Fibroblast of skin of back (primary cell): ENCODE results near the gene ZNF500.

Experiments
- DNase-seq: peaks from one replicate; pipeline ENCODE4 v3.0.0-alpha.2; 2013

The ZNF500 gene

DNA sequence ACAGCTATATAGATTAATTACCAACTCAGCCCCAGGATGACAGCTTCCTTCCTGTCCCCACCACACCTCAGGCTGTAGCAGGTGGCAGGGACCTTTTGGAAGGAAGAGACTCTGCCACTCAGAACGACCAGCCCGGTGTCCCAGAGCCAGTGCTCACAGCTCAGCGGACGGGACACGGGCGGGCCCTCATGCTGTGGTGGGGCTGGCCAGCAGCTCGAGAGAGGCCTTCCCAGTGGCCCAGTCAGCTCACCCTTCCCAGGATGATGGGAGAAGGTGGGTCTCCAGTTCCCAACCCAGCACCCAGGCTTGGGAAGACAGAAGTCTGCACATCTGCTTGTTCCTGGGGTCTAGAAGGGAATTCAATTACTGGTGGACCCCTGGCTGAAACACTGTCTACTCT, 63.1 kb downstream of the ZNF500 start:
- DNase-seq, result no peak

DNA sequence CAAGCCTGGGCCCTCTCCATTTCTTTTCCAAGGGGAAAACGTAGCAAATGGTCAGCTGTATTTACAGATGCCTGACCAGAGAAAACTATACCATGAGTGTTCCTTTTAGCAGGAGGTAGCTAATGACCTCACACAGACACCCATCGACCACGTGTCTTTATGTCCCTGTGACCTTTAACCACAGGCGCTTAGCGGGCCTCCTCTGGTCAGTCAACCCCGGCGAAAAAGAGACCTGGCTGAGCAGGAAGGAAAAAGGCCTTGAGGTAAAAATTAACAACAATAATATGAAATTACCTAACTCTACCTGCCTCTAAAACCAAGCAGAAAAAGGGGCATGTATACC, 64.5 kb downstream of the ZNF500 start:
- DNase-seq, result no peak

DNA sequence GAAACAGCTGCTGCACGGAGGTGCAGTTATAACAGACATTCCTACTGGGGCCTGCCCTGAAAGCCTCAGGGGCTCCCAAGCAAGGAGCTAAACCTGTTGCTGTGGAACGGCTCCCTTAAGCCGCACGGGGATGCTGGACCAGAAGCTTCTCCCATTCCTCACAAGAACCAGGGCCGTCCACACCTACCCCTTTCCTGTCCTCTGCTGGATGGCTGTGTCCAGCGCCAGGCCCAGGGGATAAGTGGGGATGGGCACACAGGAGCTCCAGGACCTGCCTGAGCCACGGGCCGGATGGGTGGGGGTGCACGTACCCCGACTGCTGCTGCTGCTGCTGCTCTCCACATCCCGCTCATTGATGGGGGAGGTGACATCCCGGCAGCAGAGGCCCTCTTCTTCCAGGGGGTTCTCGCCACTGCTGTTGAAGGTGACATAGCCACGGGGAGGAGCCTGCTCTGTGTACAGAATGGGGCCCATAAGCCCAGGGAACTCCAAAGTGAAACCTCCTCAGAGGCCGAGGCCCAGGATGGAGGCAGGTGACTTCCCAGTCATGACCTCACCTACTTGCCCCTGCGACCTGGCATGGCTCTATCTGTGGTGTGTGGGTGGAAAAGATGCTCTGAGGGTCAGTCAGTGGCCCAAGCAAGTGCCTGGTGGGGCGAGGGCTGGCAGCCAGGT, 65.0 kb downstream of the ZNF500 start:
- no peak for DNase-seq

DNA sequence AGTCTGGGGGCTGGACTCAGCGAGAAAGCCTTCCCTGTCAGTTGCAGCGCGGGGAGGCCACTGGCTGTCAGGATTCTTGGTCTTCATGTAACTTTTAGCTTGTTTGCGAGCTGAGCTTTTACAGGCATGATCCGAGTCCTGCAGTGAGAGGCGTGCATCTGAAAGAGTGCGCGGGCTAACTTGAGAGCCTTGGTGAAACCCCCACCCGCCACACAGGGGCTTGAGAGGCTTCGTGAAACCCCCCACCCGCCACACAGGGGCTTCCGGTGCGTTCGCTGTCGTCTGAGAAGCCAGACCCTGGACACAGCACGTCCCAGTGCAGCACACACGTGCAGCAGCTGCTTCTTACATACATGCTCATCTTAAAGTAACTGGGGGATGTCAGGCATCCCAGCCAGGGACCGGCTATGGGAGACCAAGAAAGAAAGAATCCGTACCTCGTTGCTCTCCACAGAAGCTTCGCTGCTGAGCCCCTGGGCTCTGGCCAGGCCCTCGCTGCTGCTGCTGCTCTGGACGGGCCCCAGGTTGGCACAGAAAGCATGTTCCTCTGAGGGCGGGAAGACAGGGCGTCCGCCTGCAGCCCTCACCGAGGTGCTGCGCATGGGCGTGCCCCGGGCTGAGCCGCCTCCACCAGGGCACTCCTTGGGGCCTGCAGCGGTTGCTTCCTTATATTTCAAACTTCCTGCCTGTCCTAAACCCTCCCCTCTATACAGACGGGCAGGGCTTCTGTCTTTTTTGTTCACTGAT, 65.8 kb downstream of the ZNF500 start:
- no peak for DNase-seq

DNA sequence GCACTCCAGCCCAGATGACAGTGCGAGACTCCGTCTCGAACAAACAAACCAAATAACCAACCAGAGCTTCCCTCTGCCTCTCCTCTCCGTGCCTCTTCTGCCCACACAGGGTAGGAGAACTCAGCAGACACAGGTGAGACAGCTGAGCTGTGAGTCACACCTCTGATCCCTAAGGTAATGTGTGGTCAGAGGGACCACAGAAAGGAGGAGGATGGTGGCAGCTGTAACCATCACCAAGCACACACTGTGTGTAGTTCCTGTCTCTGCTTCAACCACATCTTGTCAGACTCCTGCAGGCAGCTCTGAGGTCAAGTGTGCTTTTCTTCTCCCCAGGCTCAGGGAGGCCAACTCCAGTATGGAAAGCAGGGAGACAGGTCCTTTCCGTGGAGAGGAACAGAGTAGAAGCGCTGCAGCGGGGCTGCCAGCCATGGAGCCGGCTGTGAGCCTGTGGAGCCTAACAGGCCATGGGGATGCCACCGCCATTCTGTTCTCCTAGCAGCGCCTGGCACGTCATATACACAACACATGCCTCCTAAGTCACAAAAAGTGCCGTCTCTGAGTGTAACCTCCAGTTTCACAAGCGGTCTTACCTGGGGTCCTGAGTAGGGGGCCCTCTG, 66.5 kb downstream of the ZNF500 start:
- DNase-seq, result no peak

DNA sequence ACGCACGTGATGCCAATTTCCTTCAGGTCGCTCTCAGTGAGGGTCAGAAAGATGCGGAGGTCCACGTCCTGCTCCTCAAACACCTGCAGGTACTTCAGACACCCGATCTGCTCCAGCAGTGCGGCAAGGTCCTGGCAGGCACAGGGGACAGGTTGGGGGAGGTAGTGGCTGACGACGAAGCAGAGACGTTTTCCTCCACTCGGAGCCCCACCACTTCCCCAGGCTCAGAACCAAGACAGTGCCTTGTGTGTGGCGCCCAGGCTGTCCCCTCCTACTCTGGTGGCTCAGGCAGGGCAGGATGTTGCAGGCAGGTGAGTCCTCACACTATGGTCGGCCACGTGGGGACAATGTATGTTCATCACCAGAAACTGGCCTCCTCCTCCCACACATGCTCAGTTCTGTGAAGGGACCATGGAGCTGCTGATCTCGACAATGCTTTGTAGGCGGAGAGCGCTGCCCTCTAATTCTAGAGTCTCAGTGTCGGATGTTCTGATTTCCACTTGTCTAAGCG, 67.9 kb downstream of the ZNF500 start:
- no peak for DNase-seq

DNA sequence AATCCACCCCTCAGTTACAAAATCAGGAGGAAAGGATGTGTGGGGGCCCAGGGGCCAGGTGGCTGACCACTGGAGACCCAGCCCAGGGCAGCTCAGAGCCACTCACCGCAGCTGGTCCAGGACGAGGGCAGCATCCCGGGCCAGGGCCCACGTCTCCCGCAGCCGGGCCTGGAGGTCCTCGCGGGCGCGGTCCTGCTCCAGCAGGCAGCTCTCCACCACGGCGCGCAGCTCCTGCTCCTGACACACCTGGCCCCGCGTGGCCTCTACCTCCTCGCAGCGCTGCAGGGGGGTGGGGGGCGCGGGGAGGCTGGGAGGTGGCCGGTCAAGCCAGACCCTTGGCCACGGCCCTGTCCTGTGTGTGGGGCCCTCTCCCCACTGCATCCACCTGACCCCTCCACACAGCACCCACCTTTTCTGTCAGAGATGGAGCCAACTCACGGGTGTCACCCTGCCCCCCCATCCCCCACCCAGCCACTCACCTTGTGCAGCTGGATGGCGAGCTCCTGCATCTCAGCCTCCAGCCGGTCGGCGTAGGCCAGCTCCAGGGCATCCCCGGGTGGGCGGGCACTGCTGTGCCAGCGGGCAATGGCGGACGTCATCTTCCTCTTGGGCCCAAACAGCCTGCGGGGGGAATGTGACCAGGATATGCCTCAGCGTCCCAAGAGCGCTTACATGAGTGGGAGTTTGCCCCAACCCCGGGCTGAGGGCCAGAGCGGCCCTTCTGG, 68.5 kb downstream of the ZNF500 start:
- no peak for DNase-seq
